Activated T-helper 17 cell treated with anti-CD3 and anti-CD28 coated beads, Interleukin-2, amount 50 U/mL, for 72 hours (primary cell): Measurements from ENCODE around the gene JDP2. TPM values are rescaled to one million over a fixed set of nuclear protein-coding genes. Genes with fewer than 3 reads are reported as not detected.
"Not testable (repeated sequence)": the region's sequence is repeated elsewhere in the genome, so short reads cannot be mapped to it uniquely, and the experiment has no call there.

Experiments
- ATAC-seq: fragments of 150-1000 bp; cut with Tn5 transposase; replicated peaks from 2 replicates; pipeline ENCODE4 v1.10.0; 2021; ENCODE audit warnings: mild to moderate bottlenecking, moderate library complexity
- H3K27ac Mint-ChIP-seq: one replicate; pipeline ENCODE4 v1.8.0; 2022; ENCODE audit warnings: mixed read lengths
- H3K27me3 Mint-ChIP-seq: one replicate; pipeline ENCODE4 v1.8.0; 2022; ENCODE audit warnings: mixed read lengths
- H3K36me3 Mint-ChIP-seq: one replicate; pipeline ENCODE4 v1.8.0; 2022; ENCODE audit warnings: low read depth, mild to moderate bottlenecking, mixed read lengths
- H3K4me1 Mint-ChIP-seq: one replicate; pipeline ENCODE4 v1.8.0; 2022; ENCODE audit warnings: mixed read lengths
- H3K4me3 Mint-ChIP-seq: one replicate; pipeline ENCODE4 v1.8.0; 2022; ENCODE audit warnings: mild to moderate bottlenecking, mixed read lengths
- H3K9me3 Mint-ChIP-seq: one replicate; pipeline ENCODE4 v1.8.0; 2022; ENCODE audit warnings: mixed read lengths
- total RNA-seq, 2 donors: library from RNA; stranded (reverse); gene quantifications; one replicate each; pipeline ENCODE4 v1.2.3, GENCODE V29; 2022

Gene JDP2, protein sequence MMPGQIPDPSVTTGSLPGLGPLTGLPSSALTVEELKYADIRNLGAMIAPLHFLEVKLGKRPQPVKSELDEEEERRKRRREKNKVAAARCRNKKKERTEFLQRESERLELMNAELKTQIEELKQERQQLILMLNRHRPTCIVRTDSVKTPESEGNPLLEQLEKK
- total RNA-seq, result 1 to 10 TPM in 1 of 2 donors, under 1 TPM in 1; 0.61 to 1.1 TPM

DNA sequence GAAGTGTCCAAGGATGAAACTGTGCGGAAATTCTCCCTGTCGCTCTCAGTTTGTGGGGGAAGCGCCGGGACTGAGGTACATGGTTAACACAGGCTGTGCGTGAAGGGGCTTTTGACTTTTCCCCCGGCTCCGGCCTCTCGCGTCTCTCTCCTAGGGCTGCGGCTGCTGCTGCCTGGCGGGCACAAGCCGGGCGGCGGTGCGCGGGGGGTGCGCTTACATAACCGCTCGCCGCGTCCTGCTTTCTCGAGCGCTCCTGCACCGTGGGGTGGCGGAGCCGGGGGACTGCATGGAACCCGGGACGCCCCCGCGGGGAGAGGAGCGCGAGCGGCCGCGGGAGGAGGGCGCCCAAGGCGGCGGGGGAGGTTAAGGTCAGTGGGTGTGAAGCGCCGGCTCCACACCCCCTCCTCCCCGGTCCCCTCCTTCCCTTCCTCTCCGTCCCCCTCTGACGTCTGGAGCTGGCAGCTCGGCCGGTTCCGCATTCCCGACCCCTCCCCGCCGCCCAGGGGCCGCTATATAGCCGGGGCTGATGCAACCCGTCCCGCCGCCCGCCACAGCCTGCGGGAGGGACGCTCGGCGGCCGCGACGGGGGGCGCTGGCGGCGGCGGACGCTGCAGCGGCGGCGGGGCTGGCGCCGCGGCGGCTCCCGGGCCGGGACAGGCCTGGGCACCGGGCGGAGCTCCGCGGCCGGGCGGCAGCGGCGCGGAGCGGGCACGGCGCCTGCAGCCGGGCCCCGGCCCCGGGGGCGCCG, at the start of gene JDP2:
JDP2 (plus strand) TSS at position 541 of the 748 bp plus-strand sequence. CDS start 9,899 bp downstream, outside the sequence.
- H3K27me3 Mint-ChIP-seq, result peaks cover 16% of the 10 kb centered on the region
- H3K9me3 Mint-ChIP-seq, result no peaks in the 10 kb centered on the region
- H3K27ac Mint-ChIP-seq, result no peak within 1 kb of the TSS
- no peaks in the 10 kb centered on the region for H3K4me1 Mint-ChIP-seq
- H3K4me3 Mint-ChIP-seq, result peak within 1 kb of the TSS; percentile 65
- no peaks in the 10 kb centered on the region for H3K36me3 Mint-ChIP-seq
- ATAC-seq, result peak; percentile 41

DNA sequence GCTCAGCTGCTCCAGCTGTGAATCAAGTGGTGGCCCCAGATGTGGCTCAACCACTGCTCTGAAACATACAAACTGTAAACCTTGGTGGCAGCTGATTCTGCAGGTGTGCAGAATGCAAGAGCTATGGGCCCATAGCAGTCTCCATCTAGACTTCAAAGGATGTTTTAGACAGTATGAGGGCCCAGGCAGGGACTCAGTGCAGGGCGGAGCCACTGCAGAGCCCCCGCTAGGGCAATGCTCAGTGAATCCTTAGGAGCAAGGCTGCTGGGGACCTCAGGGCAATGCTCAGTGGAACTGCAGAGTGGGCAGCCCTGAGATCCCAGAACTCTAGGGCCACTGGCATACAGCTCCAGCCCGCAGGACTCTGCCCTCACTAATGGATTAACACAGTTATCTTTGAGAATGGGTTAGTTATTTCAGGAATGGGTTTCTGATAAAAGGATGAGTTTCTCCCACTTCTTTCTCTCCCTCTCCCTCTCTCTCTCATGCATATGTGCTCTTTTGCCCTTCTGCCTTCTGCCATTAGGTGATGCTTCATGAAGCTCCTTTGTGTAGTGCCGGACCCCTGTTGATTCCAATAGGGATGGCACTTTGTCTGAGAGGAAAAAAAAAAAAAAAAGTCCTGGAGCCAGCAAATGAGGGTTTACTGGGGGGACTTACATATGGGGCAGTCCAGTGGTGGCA, 48.4 kb upstream of the JDP2 start:
- no peak overlapping the region for H3K4me3 Mint-ChIP-seq
- H3K4me1 Mint-ChIP-seq, result no peaks in the 10 kb centered on the region
- H3K9me3 Mint-ChIP-seq, result peaks cover 3% of the 10 kb centered on the region
- no peak overlapping the region for H3K27ac Mint-ChIP-seq
- no peaks in the 10 kb centered on the region for H3K36me3 Mint-ChIP-seq
- no peak for ATAC-seq
- peaks cover 15% of the 10 kb centered on the region for H3K27me3 Mint-ChIP-seq

DNA sequence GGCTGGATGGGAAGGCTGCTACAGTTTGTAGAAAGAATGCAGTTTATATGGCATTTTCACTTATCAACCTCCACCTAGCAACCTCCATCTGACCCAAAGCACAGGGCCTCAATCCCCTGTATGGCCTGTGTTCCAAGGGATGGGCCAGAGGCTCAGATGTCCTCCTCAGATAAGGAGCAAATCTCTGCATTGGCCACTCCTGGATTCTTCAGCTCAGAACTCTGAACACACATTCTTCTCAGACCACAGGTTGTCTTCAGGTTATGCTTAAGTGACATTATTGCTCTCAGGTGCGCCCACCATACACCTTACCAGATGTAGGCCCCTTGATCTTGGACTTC, 47.9 kb upstream of the JDP2 start:
- Mint-ChIP-seq H3K4me3 (no peak overlapping the region), H3K27ac (no peak overlapping the region), H3K9me3 (peaks cover 5% of the 10 kb centered on the region), H3K27me3 (peaks cover 19% of the 10 kb centered on the region), H3K36me3 (no peaks in the 10 kb centered on the region), H3K4me1 (no peaks in the 10 kb centered on the region)
- no peak for ATAC-seq

DNA sequence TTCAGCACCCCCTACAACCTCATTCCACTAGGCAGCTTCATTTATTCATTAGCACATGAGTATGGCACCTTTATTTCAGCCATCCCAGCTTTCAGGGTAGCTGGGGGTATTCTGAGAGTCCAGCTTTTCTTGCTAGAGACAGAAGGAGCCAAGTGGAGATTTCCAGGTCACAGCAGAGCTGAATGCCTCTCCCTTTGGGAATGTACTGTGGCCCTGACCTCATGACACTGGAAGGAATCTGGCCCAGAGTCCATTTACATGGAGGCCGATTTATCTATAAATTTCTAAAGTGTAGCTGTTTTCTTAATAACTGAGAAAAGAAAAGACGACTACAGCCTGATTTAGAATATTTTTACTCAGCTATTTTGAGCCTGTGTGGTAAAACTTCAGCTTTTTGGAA, 47.2 kb upstream of the JDP2 start:
- Mint-ChIP-seq H3K36me3 (no peaks in the 10 kb centered on the region), H3K4me3 (no peak overlapping the region), H3K4me1 (no peaks in the 10 kb centered on the region), H3K9me3 (peaks cover 5% of the 10 kb centered on the region), H3K27me3 (peaks cover 15% of the 10 kb centered on the region), H3K27ac (no peak overlapping the region)
- no peak for ATAC-seq

DNA sequence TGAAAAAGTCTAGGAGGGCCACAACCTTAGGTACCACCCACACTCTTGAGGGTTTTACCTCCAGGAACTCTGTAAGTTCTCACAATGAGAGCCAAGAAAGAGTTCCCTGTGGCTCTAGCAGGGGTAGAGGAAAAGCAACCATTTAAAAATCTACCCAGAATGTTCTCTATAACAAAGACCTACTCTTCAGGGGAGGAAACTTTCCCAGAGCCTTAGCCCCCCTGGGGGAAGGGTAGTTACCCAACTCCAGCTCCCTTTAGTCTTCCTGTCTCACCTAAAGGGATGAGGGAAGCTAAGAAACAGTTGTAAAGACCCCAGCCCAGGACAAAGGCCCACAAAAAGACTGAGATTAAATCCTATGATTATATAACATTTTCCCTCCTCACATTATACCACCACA, 46.2 kb upstream of the JDP2 start:
- peaks cover 5% of the 10 kb centered on the region for H3K9me3 Mint-ChIP-seq
- H3K4me1 Mint-ChIP-seq, result no peaks in the 10 kb centered on the region
- H3K36me3 Mint-ChIP-seq, result no peaks in the 10 kb centered on the region
- no peak for ATAC-seq
- H3K27ac Mint-ChIP-seq, result no peak overlapping the region
- H3K27me3 Mint-ChIP-seq, result peaks cover 15% of the 10 kb centered on the region
- no peak overlapping the region for H3K4me3 Mint-ChIP-seq

DNA sequence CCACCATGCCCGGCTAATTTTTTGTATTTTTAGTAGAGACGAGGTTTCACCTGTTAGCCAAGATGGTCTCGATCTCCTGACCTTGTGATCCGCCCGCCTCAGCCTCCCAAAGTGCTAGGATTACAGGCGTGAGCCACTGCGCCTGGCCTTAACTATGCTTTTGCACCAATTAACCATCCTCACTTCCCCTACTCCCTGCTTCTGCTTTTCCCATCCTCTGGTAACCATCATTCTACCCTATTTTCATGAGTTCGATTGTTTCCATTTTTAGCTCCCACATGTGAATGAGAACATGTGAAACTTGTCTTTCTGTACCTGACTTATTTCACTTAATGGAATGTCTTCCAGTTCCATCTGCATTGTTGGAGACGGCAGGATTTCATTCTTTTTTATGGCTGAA, 44.6 kb upstream of the JDP2 start:
- not testable (repeated sequence) for H3K4me3 Mint-ChIP-seq, ATAC-seq, H3K36me3 Mint-ChIP-seq, H3K4me1 Mint-ChIP-seq, H3K9me3 Mint-ChIP-seq, H3K27ac Mint-ChIP-seq
- peaks cover 15% of the 10 kb centered on the region for H3K27me3 Mint-ChIP-seq

DNA sequence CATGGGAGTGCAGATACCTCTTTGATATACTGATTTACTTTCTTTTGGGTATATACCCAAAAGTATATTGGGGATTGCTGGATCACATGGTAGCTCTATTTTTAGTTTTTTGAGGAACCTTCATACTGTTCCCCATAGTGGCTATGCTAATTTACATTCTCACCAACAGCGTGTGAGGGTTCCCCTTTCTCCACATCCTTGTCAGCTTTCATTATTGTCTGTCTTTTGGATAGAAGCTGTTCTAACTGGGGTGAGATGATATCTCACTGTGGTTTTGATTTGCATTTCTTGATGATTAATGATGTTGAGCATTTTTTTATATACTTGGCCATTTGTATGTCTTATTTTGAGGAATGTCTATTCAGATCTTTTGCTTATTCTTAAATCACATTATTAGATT, 44.1 kb upstream of the JDP2 start:
- H3K4me3 Mint-ChIP-seq, result no peak overlapping the region
- peaks cover 15% of the 10 kb centered on the region for H3K27me3 Mint-ChIP-seq
- H3K36me3 Mint-ChIP-seq, result no peaks in the 10 kb centered on the region
- no peaks in the 10 kb centered on the region for H3K4me1 Mint-ChIP-seq
- H3K9me3 Mint-ChIP-seq, result peaks cover 5% of the 10 kb centered on the region
- ATAC-seq, result no peak
- H3K27ac Mint-ChIP-seq, result no peak overlapping the region

DNA sequence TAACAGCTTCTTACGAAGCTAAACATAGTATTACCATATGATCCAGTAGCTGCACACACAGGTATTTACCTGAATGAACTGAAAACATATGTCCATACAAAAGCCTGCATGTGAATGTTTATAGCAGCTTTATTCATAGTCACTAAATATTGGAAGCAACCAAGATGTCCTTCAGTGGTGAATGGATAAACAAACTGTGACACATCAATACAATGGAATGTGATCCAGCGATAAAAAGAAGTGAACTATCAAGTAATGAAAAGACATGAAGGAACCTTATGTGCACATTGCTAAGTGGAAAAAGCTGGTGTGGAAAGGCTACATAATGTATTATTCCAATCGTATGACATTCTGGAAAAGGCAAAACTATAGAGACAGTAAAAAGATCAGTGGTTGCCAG, 38.1 kb upstream of the JDP2 start:
- Mint-ChIP-seq H3K4me1 (no peaks in the 10 kb centered on the region), H3K27ac (no peak overlapping the region), H3K9me3 (no peaks in the 10 kb centered on the region), H3K27me3 (peaks cover under 1% of the 10 kb centered on the region), H3K4me3 (no peak overlapping the region), H3K36me3 (no peaks in the 10 kb centered on the region)
- no peak for ATAC-seq

DNA sequence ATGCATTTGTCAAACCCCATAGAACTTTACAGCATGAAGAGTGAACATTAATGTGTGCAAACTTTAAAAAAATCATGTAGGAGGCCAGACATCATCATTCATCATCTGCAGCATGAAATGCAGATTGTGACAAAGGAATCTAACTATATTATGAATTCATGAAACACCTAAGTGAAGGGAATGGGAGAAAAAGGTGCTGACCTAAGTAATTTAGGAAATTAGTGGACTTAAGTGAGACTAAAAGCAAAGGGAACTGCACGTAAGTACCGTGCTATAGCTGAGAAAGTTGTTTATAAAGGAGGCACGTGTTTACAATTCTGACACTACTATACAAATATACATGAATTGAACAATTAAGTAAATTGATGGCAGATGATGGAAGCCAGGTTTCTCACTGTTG, 37.6 kb upstream of the JDP2 start:
- no peaks in the 10 kb centered on the region for H3K4me1 Mint-ChIP-seq
- no peaks in the 10 kb centered on the region for H3K27me3 Mint-ChIP-seq
- no peak overlapping the region for H3K27ac Mint-ChIP-seq
- no peak for ATAC-seq
- H3K4me3 Mint-ChIP-seq, result no peak overlapping the region
- no peaks in the 10 kb centered on the region for H3K36me3 Mint-ChIP-seq
- H3K9me3 Mint-ChIP-seq, result no peaks in the 10 kb centered on the region

DNA sequence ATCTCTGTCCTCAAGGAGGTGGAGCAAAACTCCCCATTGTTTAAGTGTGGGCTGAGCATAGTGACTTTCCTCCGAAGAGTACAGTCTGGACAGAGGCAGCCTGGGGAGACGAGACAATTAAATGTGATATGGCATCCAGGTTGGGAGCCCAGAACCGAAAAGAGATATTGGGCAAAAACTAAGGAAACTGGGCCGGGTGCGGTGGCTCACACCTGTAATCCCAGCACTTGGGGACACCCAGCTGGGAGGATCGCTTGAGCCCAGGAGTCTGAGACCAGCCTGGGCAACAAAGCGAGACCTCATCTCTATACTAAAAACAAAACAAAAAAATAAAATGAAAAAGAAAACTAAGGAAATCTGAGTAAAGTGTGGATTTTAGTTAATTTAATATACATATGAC, 35.9 kb upstream of the JDP2 start:
- Mint-ChIP-seq H3K9me3 (no peaks in the 10 kb centered on the region), H3K36me3 (no peaks in the 10 kb centered on the region), H3K4me3 (no peak overlapping the region), H3K4me1 (no peaks in the 10 kb centered on the region), H3K27me3 (peaks cover 6% of the 10 kb centered on the region), H3K27ac (no peak overlapping the region)
- ATAC-seq, result no peak

DNA sequence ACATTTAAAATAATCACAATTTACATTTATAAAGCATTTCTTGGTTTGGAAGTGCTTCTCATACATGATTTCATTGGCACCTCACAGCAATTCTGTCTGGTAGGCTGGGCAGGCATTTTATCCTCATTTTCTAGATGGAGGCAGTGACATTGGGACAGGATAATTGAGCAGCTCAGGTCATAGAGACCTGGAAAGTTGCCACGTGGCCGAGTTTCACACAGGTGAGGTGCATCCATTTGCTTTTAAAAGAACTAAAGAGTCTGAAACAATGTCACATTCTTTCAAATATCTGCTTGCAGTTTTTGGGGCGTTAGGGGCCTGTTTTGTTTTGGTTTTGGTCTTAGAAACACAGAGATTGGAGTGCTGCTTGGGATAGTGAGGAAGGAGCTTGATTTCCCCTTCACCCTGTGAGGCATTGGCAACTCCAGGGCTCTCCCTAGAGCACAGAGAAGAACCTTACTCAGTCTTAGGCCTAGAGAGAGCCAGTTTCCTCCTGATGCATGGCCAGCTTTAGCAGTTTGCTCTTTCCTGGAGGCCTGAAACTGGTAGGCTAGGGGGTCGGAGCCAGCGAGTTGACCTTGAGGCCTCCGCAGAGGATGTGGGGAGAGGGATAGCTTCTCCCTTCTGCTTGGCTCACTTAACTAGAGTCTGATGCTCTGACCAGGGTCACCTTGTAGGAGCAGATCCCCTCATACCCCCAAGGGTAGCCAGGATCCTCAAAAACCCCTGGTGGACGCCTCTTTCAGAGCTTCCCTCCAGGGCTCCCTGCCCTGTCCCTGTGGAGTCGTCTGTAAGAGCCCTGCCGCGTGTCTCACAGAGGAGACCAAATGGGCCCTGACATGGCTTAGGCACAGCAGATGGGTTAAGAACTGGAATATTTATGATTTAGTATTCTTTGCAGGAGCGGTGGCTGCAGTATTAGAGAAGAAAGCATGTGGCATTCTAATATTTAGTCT, 34.9 kb upstream of the JDP2 start:
- H3K4me1 Mint-ChIP-seq, result no peaks in the 10 kb centered on the region
- H3K9me3 Mint-ChIP-seq, result no peaks in the 10 kb centered on the region
- H3K36me3 Mint-ChIP-seq, result no peaks in the 10 kb centered on the region
- no peak for ATAC-seq
- H3K27me3 Mint-ChIP-seq, result peaks cover 6% of the 10 kb centered on the region
- no peak overlapping the region for H3K4me3 Mint-ChIP-seq
- no peak overlapping the region for H3K27ac Mint-ChIP-seq

DNA sequence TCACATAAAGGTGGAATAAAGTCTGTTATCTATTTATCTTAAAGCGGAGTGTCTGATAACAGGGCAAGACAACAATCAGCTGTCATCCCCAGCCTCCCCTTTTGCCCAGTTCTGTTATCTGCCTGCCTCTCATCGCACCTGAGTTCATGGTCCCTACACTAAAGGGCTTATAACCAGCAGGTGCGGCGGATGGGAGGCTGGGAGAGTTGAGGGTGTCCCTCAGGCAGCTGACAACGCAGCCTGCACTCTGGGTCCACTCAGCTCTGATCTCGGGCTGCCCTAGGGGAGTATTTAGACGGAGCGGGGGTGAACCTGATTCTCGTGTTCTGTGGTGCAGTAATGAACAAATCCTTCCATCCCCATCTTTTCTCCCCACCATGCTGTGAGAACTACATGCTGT, 34.0 kb upstream of the JDP2 start:
- Mint-ChIP-seq H3K27ac (no peak overlapping the region), H3K4me3 (no peak overlapping the region), H3K4me1 (no peaks in the 10 kb centered on the region), H3K36me3 (no peaks in the 10 kb centered on the region), H3K27me3 (peaks cover 6% of the 10 kb centered on the region), H3K9me3 (no peaks in the 10 kb centered on the region)
- ATAC-seq, result no peak

DNA sequence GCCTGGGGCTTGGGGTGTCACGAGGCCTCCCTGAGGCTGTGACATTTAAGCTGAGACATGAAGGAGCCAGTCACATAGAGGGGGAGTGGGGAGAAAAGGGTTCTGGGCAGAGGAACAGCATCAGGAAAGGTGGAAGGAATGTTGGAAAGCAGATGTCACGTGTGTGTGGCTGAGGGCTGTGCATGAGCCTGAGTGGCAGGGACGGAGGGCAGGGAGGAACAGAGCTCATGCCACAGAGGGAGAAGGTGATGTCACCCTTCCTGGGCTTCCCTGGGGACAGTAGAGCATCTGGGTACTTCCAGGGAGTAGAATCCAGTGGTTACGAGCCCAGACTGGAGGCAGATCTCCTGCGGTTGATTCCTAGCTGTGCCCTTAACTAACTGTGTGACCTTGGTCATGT, 32.0 kb upstream of the JDP2 start:
- Mint-ChIP-seq H3K27ac (peak overlapping the region; percentile 29), H3K27me3 (peaks cover 6% of the 10 kb centered on the region), H3K36me3 (no peaks in the 10 kb centered on the region), H3K9me3 (no peaks in the 10 kb centered on the region), H3K4me3 (no peak overlapping the region), H3K4me1 (no peaks in the 10 kb centered on the region)
- ATAC-seq, result no peak

DNA sequence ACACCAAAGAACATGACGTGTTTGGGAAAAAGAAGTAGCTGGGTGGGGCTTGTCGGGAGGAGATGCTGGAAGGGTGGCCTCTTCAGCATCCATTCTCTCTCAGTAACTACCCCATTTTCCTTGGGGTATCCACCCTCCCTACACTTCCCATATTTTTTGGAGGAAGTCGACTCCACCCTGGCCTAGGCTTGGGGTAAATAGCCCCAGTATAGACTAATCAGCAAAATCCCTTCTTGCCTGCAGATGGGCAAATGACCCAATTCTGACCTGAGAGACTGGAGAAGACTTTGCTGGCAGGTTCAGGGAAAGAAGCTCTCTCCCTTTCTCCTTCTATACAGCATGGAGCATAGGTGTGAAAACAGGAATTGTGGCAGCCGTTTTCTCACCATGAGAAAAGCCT, 28.5 kb upstream of the JDP2 start:
- H3K36me3 Mint-ChIP-seq, result no peaks in the 10 kb centered on the region
- H3K27ac Mint-ChIP-seq, result no peak overlapping the region
- no peak overlapping the region for H3K4me3 Mint-ChIP-seq
- H3K27me3 Mint-ChIP-seq, result peaks cover 6% of the 10 kb centered on the region
- H3K4me1 Mint-ChIP-seq, result no peaks in the 10 kb centered on the region
- no peak for ATAC-seq
- no peaks in the 10 kb centered on the region for H3K9me3 Mint-ChIP-seq
